ENCODE data around the gene THYN1. TPM values are rescaled to one million over a fixed set of nuclear protein-coding genes. Genes with fewer than 3 reads are reported as not detected.

THYN1 gene
- total RNA-seq, 1 donor from 2014 or later = 39.8 TPM

DNA sequence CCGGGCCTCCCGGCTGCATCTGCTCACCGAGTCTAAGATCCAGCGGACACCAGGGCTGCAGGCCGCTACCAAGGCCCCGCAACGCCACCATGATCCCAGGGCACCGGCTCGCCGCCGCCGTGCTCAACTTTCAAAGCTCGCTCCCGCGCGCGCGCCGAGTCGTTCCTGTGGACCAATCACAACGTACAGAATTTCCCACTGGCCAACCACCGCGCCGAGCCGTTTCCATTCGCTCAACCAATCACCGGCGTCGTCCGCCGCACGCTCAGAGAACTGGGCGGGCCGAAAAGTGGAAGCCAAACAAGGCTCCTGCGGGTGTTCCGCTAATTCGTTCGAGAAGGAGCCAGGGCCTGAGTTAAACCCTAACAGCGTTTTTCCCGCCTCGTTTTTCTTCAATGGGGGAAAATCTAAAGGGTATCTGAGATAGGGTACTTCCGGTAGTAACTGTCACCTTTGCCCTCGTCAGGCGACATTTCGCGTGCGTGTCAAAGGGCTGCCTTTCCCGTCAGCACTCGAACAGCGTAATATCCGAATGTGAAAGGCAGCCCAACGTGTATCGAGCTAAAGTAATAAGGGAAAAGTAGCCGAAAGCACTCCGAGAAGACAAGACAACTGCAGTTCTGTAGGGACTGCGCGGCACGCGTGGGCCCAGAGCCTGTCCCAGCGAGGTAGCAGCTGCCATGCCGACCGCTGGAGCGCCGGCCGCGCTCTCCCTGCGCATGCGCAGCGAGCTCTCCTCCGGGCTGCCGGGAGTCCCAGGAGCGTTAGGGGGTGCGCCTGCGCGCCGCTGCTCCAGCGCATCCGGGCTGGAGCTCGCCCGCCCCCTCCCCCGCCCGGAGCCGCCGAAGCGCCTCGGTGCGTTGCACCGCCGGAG lies 29.1 kb downstream of the THYN1 start, which contains the start of the genes NCAPD3 and VPS26B:
NCAPD3 (minus strand) TSS at position 132 of the 874 bp plus-strand sequence; CDS start at position 91, 41 bp downstream.
VPS26B (plus strand) TSS at position 836 of the 874 bp plus-strand sequence. CDS start 452 bp downstream, outside the sequence.
- peak; percentile 98 for DNase-seq (ENCODE audit: low read depth)

DNA sequence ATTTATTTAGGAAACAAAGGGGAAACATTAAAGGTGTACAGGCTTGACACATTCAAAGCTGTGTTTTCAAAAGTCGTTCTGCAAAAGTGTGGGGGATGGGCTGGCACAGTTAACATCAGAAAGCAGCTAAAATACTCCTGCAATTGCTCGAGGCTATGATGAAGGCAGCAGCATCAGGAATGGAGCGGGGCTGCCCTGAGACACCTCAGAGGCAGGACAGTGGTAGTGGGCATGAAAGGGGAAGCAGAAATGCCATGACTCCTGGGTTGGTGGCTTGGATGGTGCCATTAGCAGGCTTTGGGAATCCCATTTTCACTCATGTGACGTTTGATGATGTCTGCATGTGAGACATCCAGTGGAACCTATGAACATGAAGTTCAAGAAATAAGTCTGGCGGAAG lies 30.0 kb downstream of the THYN1 start:
- DNase-seq (ENCODE audit: low read depth) = no peak

DNA sequence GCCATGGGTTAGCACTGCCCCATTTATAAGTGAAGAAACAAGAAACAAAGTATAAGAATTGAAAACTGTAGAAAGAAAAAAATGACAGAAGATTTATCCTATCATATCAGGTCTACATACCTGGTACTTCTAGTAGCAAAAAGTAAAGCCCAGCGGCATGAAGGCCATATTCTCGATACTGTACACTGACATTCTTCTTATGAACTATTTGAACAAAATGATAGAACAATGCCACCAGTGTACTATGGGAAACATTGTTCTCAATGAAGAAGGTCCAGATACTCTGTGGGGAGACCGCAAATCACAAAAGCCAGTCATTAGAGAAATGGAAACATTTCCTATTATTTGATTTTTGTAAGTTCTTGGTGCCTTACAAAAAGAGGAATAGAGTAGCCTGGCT lies 36.3 kb downstream of the THYN1 start:
- no peak for DNase-seq (ENCODE audit: low read depth)

DNA sequence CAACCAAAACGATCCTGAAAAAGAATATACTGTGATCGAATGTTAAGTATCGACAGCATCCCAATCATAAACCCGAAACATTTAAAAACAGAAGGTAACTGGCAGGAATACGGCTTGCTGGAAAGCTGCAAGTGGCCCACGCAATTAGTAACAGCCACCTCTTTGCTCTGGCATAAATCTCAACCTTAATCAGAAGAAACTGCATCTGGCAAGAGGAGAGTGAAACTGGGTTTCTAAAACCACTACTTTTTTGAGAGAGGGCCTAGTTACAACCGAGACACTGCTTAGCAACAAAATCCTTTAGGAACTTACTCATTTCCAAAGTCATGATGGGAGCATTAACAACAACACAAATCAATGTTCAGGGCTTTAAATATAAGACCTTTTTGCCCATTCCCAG lies 37.3 kb downstream of the THYN1 start:
- DNase-seq (ENCODE audit: low read depth) = no peak

DNA sequence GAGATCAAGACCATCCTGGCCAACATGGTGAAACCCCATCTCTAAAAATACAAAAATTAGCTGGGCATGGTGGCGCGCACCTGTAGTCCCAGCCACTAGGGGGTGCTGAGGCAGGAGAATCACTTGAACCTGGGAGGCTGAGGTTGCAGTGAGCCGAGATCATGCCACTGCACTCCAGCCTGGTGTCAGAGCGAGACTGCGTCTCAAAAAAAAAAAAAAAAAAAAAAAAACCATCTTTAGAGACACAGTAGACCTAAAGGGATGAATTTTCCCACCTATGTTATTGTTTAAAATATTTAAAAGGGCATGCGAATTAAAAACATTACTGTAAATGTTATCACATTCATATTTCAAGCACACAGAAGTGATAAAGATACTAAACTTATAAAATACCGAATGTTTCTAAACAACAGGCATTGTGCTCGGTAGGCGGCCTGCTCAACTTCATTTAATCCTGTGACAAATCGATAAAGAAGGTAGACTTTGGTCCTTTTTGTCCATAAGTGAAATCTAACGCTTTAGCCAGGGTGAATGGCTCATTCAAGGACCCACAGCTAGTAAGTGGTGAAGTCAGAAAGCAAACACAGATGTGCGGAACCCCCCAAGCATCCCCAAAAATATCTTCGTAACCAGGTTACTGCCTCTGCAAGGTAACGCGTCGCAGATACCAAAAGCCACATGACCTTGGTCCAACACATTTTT lies 45.5 kb downstream of the THYN1 start:
- peak; percentile 24 for DNase-seq (ENCODE audit: low read depth)

DNA sequence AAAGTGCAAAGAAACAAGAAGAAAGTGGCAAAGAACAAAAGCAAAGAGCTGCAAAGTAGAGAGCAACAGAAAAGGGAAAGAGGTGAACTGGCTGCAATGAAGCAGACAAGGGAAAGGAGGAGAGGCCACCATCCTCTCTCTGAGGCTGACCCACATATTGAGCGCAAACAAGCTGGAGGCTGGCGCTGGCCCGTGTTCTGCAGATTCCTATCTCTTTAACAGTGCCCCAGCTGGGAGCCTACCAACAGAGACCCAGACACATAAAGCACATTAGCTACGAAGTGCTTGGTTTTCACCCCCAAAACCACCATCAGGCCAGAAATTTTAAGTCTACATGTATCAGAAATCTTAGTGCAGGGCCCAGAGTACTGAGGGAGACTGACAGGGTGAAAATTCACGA lies 47.0 kb downstream of the THYN1 start:
- DNase-seq (ENCODE audit: low read depth) = no peak

DNA sequence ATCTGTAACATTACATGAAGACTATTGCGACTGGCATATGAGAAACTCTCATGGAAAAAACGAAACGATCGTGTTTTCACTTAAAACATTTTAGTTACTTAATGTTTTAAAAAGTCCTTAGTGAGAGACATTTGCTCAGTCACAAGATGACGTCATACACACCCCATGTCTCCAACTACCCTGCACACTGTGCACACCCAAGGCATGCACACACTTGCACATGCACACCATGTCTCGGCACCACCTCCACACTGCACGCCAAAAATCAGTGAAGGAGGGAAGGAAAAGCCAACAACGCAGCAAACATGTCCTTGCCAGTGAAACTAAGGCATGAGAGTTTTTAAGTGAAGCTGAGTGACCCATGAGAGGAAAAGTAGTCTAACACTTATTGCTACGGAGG lies 47.4 kb downstream of the THYN1 start:
- DNase-seq (ENCODE audit: low read depth) = no peak

DNA sequence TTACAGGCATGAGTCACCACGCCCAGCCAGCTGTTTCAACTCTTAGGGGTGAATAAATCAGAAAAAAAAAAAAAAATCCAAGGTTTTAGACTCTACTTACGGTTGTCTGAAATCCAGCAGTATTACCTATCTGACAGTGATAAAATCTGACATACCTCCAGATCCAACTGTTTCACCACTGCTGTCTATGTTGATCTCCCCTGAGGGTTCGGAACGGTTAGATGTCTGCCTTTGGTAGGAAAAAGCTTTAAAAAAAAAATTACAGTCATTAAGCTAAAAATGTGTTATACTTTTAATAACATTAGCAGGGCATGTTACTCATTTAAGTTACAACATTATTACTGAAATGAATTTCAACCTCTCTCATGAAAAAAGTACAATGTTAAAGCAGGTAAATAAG lies 50.5 kb downstream of the THYN1 start:
- DNase-seq (ENCODE audit: low read depth) = peak; percentile 9

DNA sequence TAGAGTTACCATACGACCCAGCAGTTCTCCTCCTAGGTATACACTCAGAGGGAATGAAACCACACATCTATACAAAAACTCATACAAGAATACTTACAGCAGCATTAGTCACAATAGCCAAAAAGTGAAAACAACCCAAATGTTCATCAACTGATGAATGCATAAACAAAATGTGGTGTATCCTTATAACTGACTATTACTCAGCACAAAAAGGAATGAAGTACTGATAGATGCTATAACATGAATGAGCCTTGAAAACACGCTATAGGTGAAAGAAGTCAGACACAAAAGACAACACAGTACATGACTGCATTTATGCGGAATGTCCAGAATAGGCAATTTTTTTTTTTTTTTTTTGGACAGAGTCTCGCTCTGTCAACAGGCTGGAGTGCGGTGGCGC lies 52.5 kb downstream of the THYN1 start:
- DNase-seq (ENCODE audit: low read depth) = no peak

DNA sequence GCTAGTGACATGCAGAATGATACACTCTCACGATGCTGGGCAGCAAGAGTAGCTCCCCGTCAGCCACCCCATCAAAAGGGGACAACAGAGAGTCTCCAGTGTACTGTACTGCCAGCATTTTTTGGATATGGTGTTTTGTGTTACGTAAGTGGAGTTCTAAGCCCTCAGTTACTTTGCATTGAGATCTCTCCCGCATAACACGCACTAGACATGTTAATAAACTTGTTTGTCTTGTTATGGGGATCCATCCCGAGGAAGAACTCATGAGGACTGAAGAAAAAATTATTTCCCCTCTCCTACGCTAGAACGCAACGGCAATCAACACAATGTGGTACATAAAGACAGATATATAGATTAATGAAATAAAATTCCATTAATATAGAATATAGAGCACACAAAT lies 53.6 kb downstream of the THYN1 start:
- no peak for DNase-seq (ENCODE audit: low read depth)

Other genes with a start within 250 kb of the THYN1 start
- gene JAM3, start 184.3 kb downstream of the THYN1 start, total RNA-seq = 173 and 229 TPM in 2 replicates
- gene NCAPD3, start 29.4 kb downstream of the THYN1 start, total RNA-seq = 13.9 and 14.0 TPM in 2 replicates
- 40.5 and 42.5 TPM in 2 replicates for gene VPS26B, start 28.7 kb downstream of the THYN1 start, total RNA-seq
- gene ACAD8, start 216 bp upstream of the THYN1 start, total RNA-seq = 29.7 and 39.5 TPM in 2 replicates
- not detected in 2 replicates for gene GLB1L3, start 23.0 kb upstream of the THYN1 start, total RNA-seq
- gene GLB1L2, start 78.6 kb upstream of the THYN1 start, total RNA-seq = not detected in 2 replicates
- not detected in 2 replicates for gene B3GAT1, start 158.9 kb upstream of the THYN1 start, total RNA-seq

Data from myocyte (in vitro differentiated cells).